Measurements from ENCODE around the gene ERICH6B.

- no peak for TF ChIP-seq POLR2AphosphoS5 (IDR thresholded peaks at IDR 0.05)
- no peak for TF ChIP-seq CTCF (IDR thresholded peaks at IDR 0.05)
Observed at GRCh38 chr13:45598597-45598996, 16.9 kb downstream of the ERICH6B start.
